ENCODE data around the gene FAM200B.

FAM200B gene

GRCh38 chr4:15668566-15669435 lies 12.8 kb upstream of the FAM200B start:
- DNase-seq (ENCODE audit: low read depth in 2 of 2): no peak

- DNase-seq (ENCODE audit: low read depth in 2 of 2): no peak
Observed at GRCh38 chr4:15670576-15670975, 11.1 kb upstream of the FAM200B start.

GRCh38 chr4:15672101-15672500 lies 9.5 kb upstream of the FAM200B start:
- no peak for DNase-seq (ENCODE audit: low read depth in 2 of 2)

- no peak for DNase-seq (ENCODE audit: low read depth in 2 of 2)
Observed at GRCh38 chr4:15673337-15673736, 8.3 kb upstream of the FAM200B start.

- DNase-seq (ENCODE audit: low read depth in 2 of 2): no peak
Observed at GRCh38 chr4:15674046-15674445, 7.6 kb upstream of the FAM200B start.

- DNase-seq (ENCODE audit: low read depth in 2 of 2): no peak
Observed at GRCh38 chr4:15674926-15675325, 6.7 kb upstream of the FAM200B start.

GRCh38 chr4:15675356-15675755 lies 6.3 kb upstream of the FAM200B start:
- no peak for DNase-seq (ENCODE audit: low read depth in 2 of 2)

- DNase-seq (ENCODE audit: low read depth in 2 of 2): no peak
Observed at GRCh38 chr4:15676039-15676438, 5.6 kb upstream of the FAM200B start.

- DNase-seq (ENCODE audit: low read depth in 2 of 2): no peak
Observed at GRCh38 chr4:15676899-15677298, 4.7 kb upstream of the FAM200B start.

GRCh38 chr4:15677507-15677988 lies 4.1 kb upstream of the FAM200B start:
- no peak for DNase-seq (ENCODE audit: low read depth in 2 of 2)

GRCh38 chr4:15681067-15681371 lies 608 bp upstream of the FAM200B start:
- no peak for DNase-seq (ENCODE audit: low read depth in 2 of 2)

- DNase-seq (ENCODE audit: low read depth in 2 of 2): no peak
Observed at GRCh38 chr4:15682242-15683142, 865 bp downstream of the FAM200B start.

GRCh38 chr4:15683143-15683495 lies 1.5 kb downstream of the FAM200B start:
- DNase-seq (ENCODE audit: low read depth in 2 of 2): no peak

GRCh38 chr4:15684498-15684897 lies 2.9 kb downstream of the FAM200B start:
- DNase-seq (ENCODE audit: low read depth in 2 of 2): no peak

GRCh38 chr4:15688051-15688450 lies 6.4 kb downstream of the FAM200B start:
- DNase-seq (ENCODE audit: low read depth in 2 of 2): no peak

GRCh38 chr4:15689540-15689939 lies 7.9 kb downstream of the FAM200B start:
- no peak for DNase-seq (ENCODE audit: low read depth in 2 of 2)

- DNase-seq (ENCODE audit: low read depth in 2 of 2): no peak
Observed at GRCh38 chr4:15690020-15690809, 8.6 kb downstream of the FAM200B start.

GRCh38 chr4:15691346-15692135 lies 9.9 kb downstream of the FAM200B start:
- no peak for DNase-seq (ENCODE audit: low read depth in 2 of 2)

GRCh38 chr4:15692602-15693001 lies 11.0 kb downstream of the FAM200B start:
- DNase-seq (ENCODE audit: low read depth in 2 of 2): no peak

- DNase-seq (ENCODE audit: low read depth in 2 of 2): no peak
Observed at GRCh38 chr4:15694431-15694830, 12.8 kb downstream of the FAM200B start.

- no peak for DNase-seq (ENCODE audit: low read depth in 2 of 2)
Observed at GRCh38 chr4:15695240-15695699, 13.6 kb downstream of the FAM200B start.
